Lower leg skin (tissue), 4 donors: ENCODE data around the gene RHO. TPM values are rescaled to one million over a fixed set of nuclear protein-coding genes. Genes with fewer than 3 reads are reported as not detected.

ENCODE experiments used
- DNase-seq, 2 donors: peaks; one replicate each; pipeline ENCODE4 v3.0.0-alpha.2; 2019; ENCODE audit warnings: low spot score in 2 of 2
- H3K4me3 ChIP-seq: fragments of 200-600 bp; sonication (generic); 2 replicates; pipeline ENCODE4 v1.5.1; 2017; ENCODE audit warnings: mild to moderate bottlenecking, low read depth; ENCODE audit not compliant: poor library complexity, severe bottlenecking
- POLR2A ChIP-seq, 2 donors: fragments of 450-650 bp; IDR thresholded peaks; one replicate each; pipeline ENCODE4 v1.6.1; 2016 to 2017; ENCODE audit warnings: antibody characterized with exemption in 2 of 2, mild to moderate bottlenecking in 1 of 2, moderate library complexity in 1 of 2
- WGBS, 2 donors: methylation state at CpG; one replicate each; pipeline ENCODE4 v1.1.5; 2018; 5-methylcytosine and 5-hydroxymethylcytosine counted together
- intact Hi-C: fragments of 100-400 bp; cut with DNase I; formaldehyde crosslinking; loops from one replicate; pipeline ENCODE4 v1.15.0; 2023; ENCODE audit warnings: low total_unique reads
- total RNA-seq, 4 donors: library from RNA; depleted of rRNA; stranded (reverse); fragments of >200 nt; gene quantifications; one replicate each; pipeline ENCODE4 v1.1.0, GENCODE V29; 2016
- TF ChIP-seq, protein P1 (sequence below), 3 donors: fragments of 450-650 bp; IDR thresholded peaks; one replicate each; pipeline ENCODE4 v1.5.1; 2016; ENCODE audit warnings: antibody characterized with exemption in 3 of 3, mild to moderate bottlenecking in 3 of 3, moderate library complexity in 2 of 3

Gene RHO
- total RNA-seq, 4 donors from 2014 or later = not detected

- TF ChIP-seq, protein P1, sequence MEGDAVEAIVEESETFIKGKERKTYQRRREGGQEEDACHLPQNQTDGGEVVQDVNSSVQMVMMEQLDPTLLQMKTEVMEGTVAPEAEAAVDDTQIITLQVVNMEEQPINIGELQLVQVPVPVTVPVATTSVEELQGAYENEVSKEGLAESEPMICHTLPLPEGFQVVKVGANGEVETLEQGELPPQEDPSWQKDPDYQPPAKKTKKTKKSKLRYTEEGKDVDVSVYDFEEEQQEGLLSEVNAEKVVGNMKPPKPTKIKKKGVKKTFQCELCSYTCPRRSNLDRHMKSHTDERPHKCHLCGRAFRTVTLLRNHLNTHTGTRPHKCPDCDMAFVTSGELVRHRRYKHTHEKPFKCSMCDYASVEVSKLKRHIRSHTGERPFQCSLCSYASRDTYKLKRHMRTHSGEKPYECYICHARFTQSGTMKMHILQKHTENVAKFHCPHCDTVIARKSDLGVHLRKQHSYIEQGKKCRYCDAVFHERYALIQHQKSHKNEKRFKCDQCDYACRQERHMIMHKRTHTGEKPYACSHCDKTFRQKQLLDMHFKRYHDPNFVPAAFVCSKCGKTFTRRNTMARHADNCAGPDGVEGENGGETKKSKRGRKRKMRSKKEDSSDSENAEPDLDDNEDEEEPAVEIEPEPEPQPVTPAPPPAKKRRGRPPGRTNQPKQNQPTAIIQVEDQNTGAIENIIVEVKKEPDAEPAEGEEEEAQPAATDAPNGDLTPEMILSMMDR (IDR thresholded peaks at IDR 0.05) = no peak
- no peak for TF ChIP-seq POLR2A (IDR thresholded peaks at IDR 0.05)
- no peak overlapping the region for H3K4me3 ChIP-seq
- DNase-seq = no peak
- intact Hi-C loops = no loop called here
- 73 to 80% methylated on average over 19 of the region's 19 CpGs for WGBS, 2 donors
These were observed 47.0 kb downstream of the RHO start for GRCh38 chr3:129575233-129575996.

DNA sequence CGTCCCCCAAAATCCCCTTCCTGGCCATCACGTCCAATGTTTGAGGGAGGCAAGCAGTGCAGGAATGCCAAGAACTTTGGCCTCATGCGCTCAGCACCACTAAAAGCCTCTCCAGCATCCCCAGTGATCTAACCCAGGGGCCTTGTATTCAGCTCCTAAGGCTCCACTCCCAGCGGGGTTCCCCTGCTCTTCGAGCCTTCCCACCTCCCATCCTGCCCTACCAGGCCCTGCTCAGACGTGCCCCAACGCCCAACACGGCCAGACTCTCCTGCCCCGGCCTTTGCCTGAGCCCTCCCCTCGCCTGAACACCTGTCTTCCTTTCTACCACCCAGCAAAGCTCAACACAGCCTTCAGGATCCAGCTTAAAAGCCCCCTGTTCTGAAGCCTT is 47.6 kb downstream of the RHO start:
- intact Hi-C loops = no loop called here
- DNase-seq = no peak
- H3K4me3 ChIP-seq = no peak overlapping the region
- TF ChIP-seq POLR2A (IDR thresholded peaks at IDR 0.05) = no peak
- TF ChIP-seq, protein P1 (IDR thresholded peaks at IDR 0.05) = no peak
- 67 to 86% methylated on average over 10 of the region's 10 CpGs for WGBS, 2 donors

DNA sequence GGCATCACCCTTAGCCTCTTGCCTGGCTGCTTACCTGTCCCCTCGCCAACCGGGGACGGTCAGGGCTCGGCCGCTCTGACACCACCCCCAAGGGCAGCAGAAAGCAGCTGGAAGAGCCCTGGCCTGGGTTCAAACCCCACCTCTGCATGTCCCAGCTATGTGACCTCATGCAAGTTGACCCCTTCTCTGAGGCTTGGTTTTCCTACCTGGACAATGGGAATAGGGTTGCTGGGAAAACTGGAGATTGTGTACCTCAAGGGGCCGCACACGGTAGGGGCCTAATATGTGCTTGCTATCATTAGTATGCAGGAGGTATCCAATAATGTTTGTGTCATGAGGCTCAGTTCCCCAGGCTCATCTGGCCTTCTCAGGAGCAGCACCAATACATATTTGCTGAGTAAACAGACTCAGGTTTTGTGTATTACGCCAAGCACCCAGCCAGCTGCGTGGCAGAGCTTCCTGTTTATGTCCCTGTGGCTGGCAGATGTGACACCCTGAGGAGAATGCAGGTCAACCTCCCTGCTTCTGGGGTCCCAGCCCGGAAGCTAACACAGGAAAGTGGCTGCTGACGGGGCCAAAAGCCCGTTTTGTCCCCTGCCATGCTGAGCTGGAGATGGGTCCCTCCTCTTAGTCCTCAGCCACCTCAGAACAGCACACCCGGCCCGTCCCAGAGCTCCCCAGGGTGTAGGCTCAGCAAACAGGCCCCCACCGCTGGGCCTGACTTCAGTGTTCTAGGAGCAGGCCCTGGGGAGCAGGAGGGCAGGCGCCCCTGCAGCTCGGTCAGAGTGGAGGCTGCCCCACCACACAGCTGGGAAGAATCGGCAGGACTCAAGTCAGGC is 48.3 kb downstream of the RHO start:
- H3K4me3 ChIP-seq = no peak overlapping the region
- TF ChIP-seq, protein P1 (IDR thresholded peaks at IDR 0.05) = no peak
- TF ChIP-seq POLR2A (IDR thresholded peaks at IDR 0.05) = no peak
- 68 to 70% methylated on average over 15 to 18 of the region's 18 CpGs for WGBS, 2 donors
- DNase-seq = peak in 1 of 2 donors; percentile 65
- intact Hi-C loops = no loop called here

- intact Hi-C loops = no loop called here
- 46 to 48% methylated on average over 13 to 17 of the region's 17 CpGs for WGBS, 2 donors
- H3K4me3 ChIP-seq = no peak overlapping the region
- DNase-seq = peak; percentile 63 to 94
- TF ChIP-seq POLR2A (IDR thresholded peaks at IDR 0.05) = no peak
- TF ChIP-seq, protein P1 (IDR thresholded peaks at IDR 0.05) = no peak
These were observed 48.9 kb downstream of the RHO start for GRCh38 chr3:129577366-129577765.

DNA sequence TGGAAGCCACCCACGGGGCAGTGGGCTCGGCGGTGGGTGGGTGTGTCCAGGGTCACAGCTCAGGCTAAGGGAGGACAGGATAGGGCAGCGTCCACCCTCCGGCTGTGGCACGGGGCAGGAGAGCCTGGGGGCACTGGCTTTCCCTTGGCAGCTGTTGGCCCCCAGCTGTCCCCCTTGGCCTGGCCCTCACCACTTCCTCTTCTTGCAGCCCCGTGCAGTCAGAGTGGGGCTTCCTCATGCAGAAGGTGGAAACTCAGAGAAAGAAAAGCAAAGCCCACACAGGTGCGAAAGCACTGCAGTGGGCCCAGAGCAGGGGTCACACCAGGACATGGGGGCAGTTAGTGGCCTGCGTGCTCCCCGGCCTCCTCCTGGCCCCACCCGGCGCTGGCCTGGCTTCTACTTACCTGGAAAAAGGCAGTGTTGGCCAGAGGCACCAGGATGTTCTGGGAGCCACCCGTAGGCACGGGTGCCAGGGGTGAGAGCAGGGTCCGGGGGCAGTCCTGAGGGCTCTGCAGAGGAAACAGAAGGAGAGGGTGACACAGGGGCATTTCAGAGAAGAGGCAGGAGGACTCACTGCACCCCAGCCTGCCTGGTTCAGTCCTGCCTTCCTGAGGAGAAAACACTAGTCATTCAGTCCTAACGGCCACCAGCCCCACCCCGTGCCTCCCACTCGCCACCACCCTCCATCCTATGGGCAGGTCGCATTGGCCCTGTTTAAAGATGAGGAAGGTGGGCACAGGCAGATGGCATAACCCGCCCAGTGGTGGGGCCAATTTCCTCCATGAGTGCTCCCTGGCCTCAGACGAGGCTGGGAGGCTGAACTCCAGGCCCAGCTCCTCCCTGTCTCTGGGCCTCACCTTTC is 49.7 kb downstream of the RHO start:
- intact Hi-C loops = no loop called here
- 65 to 74% methylated on average over 19 to 21 of the region's 21 CpGs for WGBS, 2 donors
- no peak overlapping the region for H3K4me3 ChIP-seq
- DNase-seq = no peak
- TF ChIP-seq POLR2A (IDR thresholded peaks at IDR 0.05) = no peak
- TF ChIP-seq, protein P1 (IDR thresholded peaks at IDR 0.05) = no peak
